Endothelial cell of umbilical vein (primary cell): ENCODE measurements around the gene GSTM3. TPM values are rescaled to one million over a fixed set of nuclear protein-coding genes. Genes with fewer than 3 reads are reported as not detected.
A peak's percentile ranks its signal among the peaks of the same experiment; 100 is the strongest.

ENCODE experiments used
- BruUV-seq: library from RNA; stranded (reverse); fragments of 400-500 nt; replicated peaks from 2 replicates; lab custom pipeline; 2021; lab: Mats Ljungman, UMichigan
- CTCF ChIA-PET: fragments of 300-600, 350-600 bp; sonication (Branson Sonifier 250); formaldehyde crosslinking; loops from one replicate; lab custom pipeline; 2021; ENCODE audit warnings: antibody characterized with exemption, inconsistent platforms; lab: Charles Lee
- POLR2A ChIA-PET: fragments of 300-600, 350-600 bp; sonication (Branson Sonifier 250); formaldehyde crosslinking; loops from one replicate; lab custom pipeline; 2021; ENCODE audit warnings: antibody characterized with exemption, inconsistent platforms; lab: Charles Lee
- DNase-seq: peaks from one replicate; pipeline ENCODE4 v3.0.0-alpha.2; 2011; ENCODE audit warnings: low read depth, low spot score
- FAIRE-seq: peaks from 2 replicates; lab custom pipeline; 2011; peaks lifted over from hg19 to GRCh38; lab: Jason Lieb, UNC
- H2AFZ ChIP-seq: 2 replicates; pipeline ENCODE4 v1.6.0; 2012; ENCODE audit warnings: low read depth, low read length, control low read depth, inconsistent platforms
- H3K27ac ChIP-seq: 2 replicates; pipeline ENCODE4 v1.5.1; 2011; ENCODE audit warnings: low read depth, mild to moderate bottlenecking, control low read depth, low read length, moderate library complexity; ENCODE audit not compliant: insufficient read depth
- H3K27me3 ChIP-seq, 2 experiments: 2 replicates each; pipeline versions ENCODE4 v1.6.0 to v1.6.1; 2011; ENCODE audit warnings: low read length in 2 of 2, mixed read lengths in 1 of 2; ENCODE audit not compliant: control insufficient read depth in 2 of 2, insufficient read depth in 2 of 2
- H3K36me3 ChIP-seq, 2 experiments: 2 replicates in 1 of 2; 3 replicates in 1 of 2; pipeline ENCODE4 v1.5.1; 2011; ENCODE audit warnings: low read length in 2 of 2, mild to moderate bottlenecking in 1 of 2, moderate library complexity in 1 of 2; ENCODE audit not compliant: control insufficient read depth in 2 of 2, insufficient read depth in 2 of 2; ENCODE audit errors: extremely low read depth in 1 of 2
- H3K4me1 ChIP-seq: 3 replicates; pipeline ENCODE4 v1.5.1; 2011; ENCODE audit warnings: mild to moderate bottlenecking, low read length; ENCODE audit not compliant: control insufficient read depth, insufficient read depth; ENCODE audit errors: extremely low read depth
- H3K4me2 ChIP-seq: 2 replicates; pipeline ENCODE4 v1.6.1; 2011; ENCODE audit warnings: low read length, control low read depth, mixed read lengths; ENCODE audit not compliant: insufficient read depth
- H3K4me3 ChIP-seq, 3 experiments: fragments of 200-600 bp in 1 of 3; sonication (generic), shearing (Covaris generic) in 1 of 3; replicated peaks in 1 of 3; 2 replicates each; pipeline ENCODE4 v1.5.1; 2011 to 2016; ENCODE audit warnings: control low read depth in 3 of 3, low read length in 3 of 3, mild to moderate bottlenecking in 2 of 3, inconsistent platforms in 1 of 3, low read depth in 1 of 3, moderate library complexity in 1 of 3; ENCODE audit not compliant: insufficient read depth in 1 of 3
- H3K79me2 ChIP-seq: 2 replicates; pipeline ENCODE4 v1.6.0; 2012; ENCODE audit warnings: low read length, inconsistent platforms; ENCODE audit not compliant: control insufficient read depth, insufficient read depth
- H3K9ac ChIP-seq: replicated peaks from 2 replicates; pipeline ENCODE3; 2011; ENCODE audit warnings: low read length, control low read depth; ENCODE audit not compliant: insufficient read depth; ENCODE audit errors: extremely low read depth
- H3K9me1 ChIP-seq: replicated peaks from 3 replicates; pipeline ENCODE4 v1.6.0; 2011; ENCODE audit warnings: mild to moderate bottlenecking, low read length; ENCODE audit not compliant: control insufficient read depth, insufficient read depth; ENCODE audit errors: extremely low read depth
- H3K9me3 ChIP-seq: replicated peaks from 2 replicates; pipeline ENCODE4 v1.5.1; 2012; ENCODE audit warnings: low read length, inconsistent platforms; ENCODE audit not compliant: control insufficient read depth, insufficient read depth
- H4K20me1 ChIP-seq: replicated peaks from 2 replicates; pipeline ENCODE3; 2011; ENCODE audit warnings: mild to moderate bottlenecking, low read length; ENCODE audit not compliant: control insufficient read depth, insufficient read depth; ENCODE audit errors: extremely low read depth
- EZH2 ChIP-seq: IDR thresholded peaks from 2 replicates; pipeline ENCODE4 v1.6.1; 2012; ENCODE audit warnings: borderline replicate concordance, low read depth, mild to moderate bottlenecking, moderate library complexity, low read length, inconsistent platforms; ENCODE audit not compliant: severe bottlenecking
- FOS ChIP-seq: IDR thresholded peaks from 2 replicates; pipeline ENCODE4 v1.6.1; 2011; ENCODE audit warnings: mild to moderate bottlenecking, low read length, moderate library complexity, borderline replicate concordance; ENCODE audit not compliant: insufficient read depth
- GATA2 ChIP-seq: IDR thresholded peaks from 2 replicates; pipeline ENCODE4 v1.7.0; 2011; ENCODE audit warnings: low read depth, mild to moderate bottlenecking, moderate library complexity, mixed read lengths, low read length; ENCODE audit not compliant: insufficient read length, insufficient read depth
- JUN ChIP-seq: IDR thresholded peaks from 2 replicates; pipeline ENCODE4 v1.6.1; 2011; ENCODE audit warnings: borderline replicate concordance, low read depth; ENCODE audit not compliant: insufficient read length, insufficient read depth
- MYC ChIP-seq: IDR thresholded peaks from one replicate; pipeline ENCODE4 v1.6.1; 2011; ENCODE audit warnings: mild to moderate bottlenecking, low read depth, low read length
- POLR2A ChIP-seq: IDR thresholded peaks from 2 replicates; pipeline ENCODE4 v1.6.1; 2012; ENCODE audit warnings: low read depth, mild to moderate bottlenecking, control low read depth, low read length
- POLR2AphosphoS5 ChIP-seq: IDR thresholded peaks from 2 replicates; pipeline ENCODE4 v1.6.1; 2012; ENCODE audit warnings: low read depth, mild to moderate bottlenecking, control low read depth, low read length, moderate library complexity; ENCODE audit not compliant: insufficient read depth
- dilution Hi-C: fragments of 300-500 bp; cut with MboI; formaldehyde crosslinking; loops from one replicate; pipeline ENCODE4 v1.15.0; 2019; ENCODE audit warnings: low sequenced_read_pairs; ENCODE audit not compliant: extremely low pct_ligation_motif_present
- intact Hi-C: fragments of 100-400 bp; cut with micrococcal nuclease; formaldehyde crosslinking; loops from one replicate; pipeline ENCODE4 v1.10.0; 2022
- polyA plus RNA-seq, 4 experiments: library from polyadenylated mRNA; depleted of rRNA in 3 of 4; stranded (reverse) in 3 of 4; unstranded in 1 of 4; fragments of >200 nt; gene quantifications; 2 replicates each; pipeline versions ENCODE4 v1.2.1 to v1.2.3, GENCODE V29; 2011 to 2012; ENCODE audit warnings: missing spikeins in 1 of 4
- total RNA-seq: library from RNA; stranded (reverse); gene quantifications from 2 replicates; pipeline ENCODE4 v1.2.3, GENCODE V29; 2021
- TF ChIP-seq, protein P1 (sequence below), 2 donors: IDR thresholded peaks; 1 replicate in 1 of 2; 2 replicates in 1 of 2; pipeline ENCODE4 v1.5.1; 2011; ENCODE audit warnings: low read length in 2 of 2, mild to moderate bottlenecking in 2 of 2, moderate library complexity in 2 of 2, control low read depth in 1 of 2, inconsistent platforms in 1 of 2, low read depth in 1 of 2; ENCODE audit not compliant: insufficient read depth in 1 of 2; ENCODE audit errors: extremely low read depth in 1 of 2
- TF ChIP-seq, protein P2 (sequence below): IDR thresholded peaks from 2 replicates; pipeline ENCODE4 v1.6.1; 2011; ENCODE audit not compliant: insufficient read depth, insufficient read length

Gene GSTM3
- total and polyA plus RNA-seq, 2 donors (not counting 3 experiments of a cell fraction or from before 2014, with no cell fraction given) = 27.9 to 52.0 TPM

DNA sequence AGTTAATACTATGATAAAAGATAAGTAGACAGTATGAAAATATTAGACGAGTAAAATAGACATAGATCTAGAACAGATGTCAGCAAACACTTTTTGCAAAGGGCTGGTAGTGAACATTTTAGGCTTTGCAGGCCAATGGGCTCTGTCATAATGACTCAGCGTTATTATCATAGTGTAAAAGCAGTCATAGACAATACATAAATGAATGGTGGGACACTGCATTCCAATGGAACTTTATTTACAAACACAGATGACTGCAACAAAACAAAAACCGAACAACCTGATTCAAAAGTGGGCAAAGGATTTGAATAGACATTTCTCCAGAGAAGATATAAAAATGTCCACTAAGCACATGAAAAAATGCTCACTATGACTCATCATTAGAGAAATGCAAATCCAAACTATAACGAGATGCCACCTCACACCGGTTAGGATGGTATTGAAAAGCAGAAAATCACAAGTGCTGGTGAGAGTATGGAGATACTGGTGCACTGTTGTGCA, 21.5 kb downstream of the GSTM3 start:
- Histone ChIP-seq H3K9me3 (no peaks in the 10 kb centered on the region), H4K20me1 (no peaks in the 10 kb centered on the region), H3K79me2 (no peaks in the 10 kb centered on the region), H3K27me3 (no peaks in the 10 kb centered on the region), H3K4me1 (peaks cover 8% of the 10 kb centered on the region), H3K4me3 (no peak overlapping the region), H3K36me3 (no peaks in the 10 kb centered on the region), H3K9me1 (no peaks in the 10 kb centered on the region), H3K27ac (peak overlapping the region; percentile 27), H2AFZ (peak overlapping the region; percentile 63), H3K9ac (no peak overlapping the region), H3K4me2 (no peak overlapping the region)
- dilution Hi-C loops (no loop called here), intact Hi-C loops (no loop called here)
- ChIA-PET POLR2A (no interaction called here), CTCF (interaction anchor here (3.6 kb wide), 1 partner anchor 173 kb away, joined by 11 read pairs; no protein-coding TSS in a partner anchor)
- DNase-seq (peak; percentile 9), FAIRE-seq (peak; percentile 44)
- TF ChIP-seq, protein P1, sequence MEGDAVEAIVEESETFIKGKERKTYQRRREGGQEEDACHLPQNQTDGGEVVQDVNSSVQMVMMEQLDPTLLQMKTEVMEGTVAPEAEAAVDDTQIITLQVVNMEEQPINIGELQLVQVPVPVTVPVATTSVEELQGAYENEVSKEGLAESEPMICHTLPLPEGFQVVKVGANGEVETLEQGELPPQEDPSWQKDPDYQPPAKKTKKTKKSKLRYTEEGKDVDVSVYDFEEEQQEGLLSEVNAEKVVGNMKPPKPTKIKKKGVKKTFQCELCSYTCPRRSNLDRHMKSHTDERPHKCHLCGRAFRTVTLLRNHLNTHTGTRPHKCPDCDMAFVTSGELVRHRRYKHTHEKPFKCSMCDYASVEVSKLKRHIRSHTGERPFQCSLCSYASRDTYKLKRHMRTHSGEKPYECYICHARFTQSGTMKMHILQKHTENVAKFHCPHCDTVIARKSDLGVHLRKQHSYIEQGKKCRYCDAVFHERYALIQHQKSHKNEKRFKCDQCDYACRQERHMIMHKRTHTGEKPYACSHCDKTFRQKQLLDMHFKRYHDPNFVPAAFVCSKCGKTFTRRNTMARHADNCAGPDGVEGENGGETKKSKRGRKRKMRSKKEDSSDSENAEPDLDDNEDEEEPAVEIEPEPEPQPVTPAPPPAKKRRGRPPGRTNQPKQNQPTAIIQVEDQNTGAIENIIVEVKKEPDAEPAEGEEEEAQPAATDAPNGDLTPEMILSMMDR (IDR thresholded peaks at IDR 0.05; ENCODE audit: extremely low read depth in 1 of 2, insufficient read depth in 1 of 2, low read depth in 1 of 2, low read length in 2 of 2) = no peak
- no peak for TF ChIP-seq MYC
- TF ChIP-seq, protein P2, sequence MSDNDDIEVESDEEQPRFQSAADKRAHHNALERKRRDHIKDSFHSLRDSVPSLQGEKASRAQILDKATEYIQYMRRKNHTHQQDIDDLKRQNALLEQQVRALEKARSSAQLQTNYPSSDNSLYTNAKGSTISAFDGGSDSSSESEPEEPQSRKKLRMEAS = no peak
- no peak for TF ChIP-seq POLR2AphosphoS5
- TF ChIP-seq FOS = peak; percentile 38
- peak; percentile 49 for TF ChIP-seq JUN
- no peak for TF ChIP-seq POLR2A
- TF ChIP-seq GATA2 = no peak
- TF ChIP-seq EZH2 = no peak
- BruUV-seq = no TSS peak
